Activated gamma-delta T cell treated with Interleukin-2 at 50 U/mL for 16 hours (primary cell): ENCODE results near the gene GPC3.
"Not testable (repeated sequence)": the region's sequence is repeated elsewhere in the genome, so short reads cannot be mapped to it uniquely, and the experiment has no call there.

Experiments
- DNase-seq: peaks from one replicate; pipeline ENCODE4 v3.0.0-alpha.2; 2020

GPC3 gene

DNA sequence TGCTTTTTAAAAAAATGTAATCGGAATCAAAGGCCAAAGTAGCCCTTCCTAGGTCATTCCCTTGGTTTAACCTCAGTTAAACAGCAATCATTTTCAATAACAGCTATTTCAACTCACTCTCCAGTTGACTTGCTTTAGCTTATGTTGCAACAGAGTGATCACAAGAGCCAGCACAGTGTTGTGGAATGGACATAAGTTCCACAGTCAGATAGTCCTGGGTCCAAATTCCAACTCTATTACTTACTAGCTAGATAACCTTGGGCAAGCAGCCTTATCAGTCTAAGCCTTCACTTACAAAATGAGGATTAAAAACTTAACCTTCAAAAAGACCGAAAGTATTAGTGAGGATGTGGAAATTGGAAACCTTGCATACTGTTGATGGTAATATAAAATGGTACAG lies 9.2 kb upstream of the GPC3 start:
- DNase-seq = no peak

DNA sequence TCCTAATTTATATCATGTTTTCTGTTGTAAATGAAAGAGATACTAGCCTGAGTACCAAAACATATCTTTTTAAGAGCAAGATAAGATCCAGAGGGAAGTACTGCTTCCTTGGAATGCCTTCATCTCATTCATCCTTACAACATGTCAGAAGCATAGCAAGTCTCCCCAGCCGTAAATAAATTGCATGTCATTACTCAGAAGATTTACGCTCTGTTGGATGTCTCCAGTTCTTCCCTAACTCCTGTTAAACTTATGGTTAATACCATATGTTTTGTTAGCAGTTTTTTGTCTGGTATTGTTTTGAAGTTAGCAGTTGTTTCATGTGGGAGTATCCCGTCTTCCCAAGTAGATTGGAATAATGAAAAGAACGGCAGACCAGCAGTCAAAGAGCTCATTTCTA lies 7.5 kb upstream of the GPC3 start:
- no peak for DNase-seq

DNA sequence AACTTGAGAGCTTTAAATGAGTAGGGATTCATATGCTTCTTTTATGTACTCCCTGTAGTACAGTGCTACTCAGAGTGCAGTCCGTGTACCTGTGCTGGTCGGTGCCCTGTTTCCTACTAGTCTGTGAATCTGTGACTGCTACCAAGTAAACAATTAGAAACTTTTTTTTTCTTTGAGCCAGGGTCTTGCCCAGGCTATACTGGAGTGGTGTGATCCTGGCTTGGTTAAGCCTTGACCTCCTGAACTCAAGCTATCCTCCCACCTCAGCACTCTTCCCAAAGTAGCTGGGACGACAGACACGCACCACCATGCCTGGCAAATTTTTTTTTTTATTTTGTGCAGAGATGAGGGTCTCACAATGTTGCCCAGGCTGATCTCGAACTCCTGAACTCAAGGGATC lies 6.4 kb upstream of the GPC3 start:
- DNase-seq = no peak

DNA sequence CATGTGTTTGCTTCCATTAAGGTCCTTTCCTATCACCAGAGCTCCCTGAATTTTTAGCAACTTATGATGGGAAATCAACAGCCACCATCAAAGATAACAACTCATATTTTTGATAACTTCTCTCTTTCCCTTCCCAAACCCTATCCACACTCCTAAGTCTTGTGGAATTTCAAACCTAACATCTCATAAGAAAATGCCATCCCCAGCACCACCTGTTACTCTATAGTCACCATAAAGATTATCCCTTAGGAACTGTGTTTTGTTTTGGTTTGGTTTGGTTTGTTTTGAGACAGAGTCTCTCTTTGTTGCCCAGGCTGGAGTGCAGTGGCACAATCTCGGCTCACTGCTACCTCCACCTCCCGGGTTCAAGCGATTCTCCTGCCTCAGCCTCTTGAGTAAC lies 5.7 kb upstream of the GPC3 start:
- DNase-seq = not testable (repeated sequence)

GRCh38 chrX:133989993-133990392 lies 4.6 kb upstream of the GPC3 start:
- DNase-seq = no peak

DNA sequence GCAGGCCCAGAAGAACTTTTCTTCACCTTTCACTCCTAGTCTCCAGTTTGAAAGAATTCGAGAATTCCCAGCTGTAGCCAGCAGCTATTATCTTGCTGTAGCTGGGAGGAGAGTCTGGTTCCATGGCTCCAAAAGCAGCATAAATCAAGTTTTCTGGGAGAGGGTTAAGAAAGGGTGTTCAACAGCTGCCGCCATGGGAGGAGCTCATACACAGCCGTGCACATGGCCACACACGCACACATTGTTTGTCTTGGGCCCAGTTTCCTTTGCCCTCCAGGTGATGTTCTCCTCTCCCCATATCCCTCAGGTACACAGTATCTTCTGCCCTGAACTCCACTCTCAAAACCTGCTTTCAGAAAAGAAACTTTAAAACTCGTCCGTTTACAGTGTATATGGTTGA lies 4.1 kb upstream of the GPC3 start:
- DNase-seq = no peak

DNA sequence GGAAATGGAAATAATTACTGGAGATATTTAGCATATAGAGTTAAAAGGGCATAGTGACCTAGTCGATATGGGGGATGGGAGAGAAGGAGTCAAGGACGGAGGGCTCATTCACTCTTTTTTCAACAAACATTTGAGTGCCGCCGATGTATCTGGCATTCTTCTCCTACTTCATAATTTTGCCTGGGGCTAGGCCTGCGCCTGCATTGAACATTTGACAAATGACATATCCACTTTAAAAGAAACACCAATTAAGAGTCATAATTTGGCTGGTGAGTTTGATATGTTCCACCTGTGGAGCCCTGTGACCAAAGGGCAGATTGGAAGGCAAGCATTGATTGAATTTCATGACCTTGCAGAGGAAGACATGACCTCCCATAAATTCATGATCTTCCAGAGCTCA lies 2.6 kb upstream of the GPC3 start:
- no peak for DNase-seq

DNA sequence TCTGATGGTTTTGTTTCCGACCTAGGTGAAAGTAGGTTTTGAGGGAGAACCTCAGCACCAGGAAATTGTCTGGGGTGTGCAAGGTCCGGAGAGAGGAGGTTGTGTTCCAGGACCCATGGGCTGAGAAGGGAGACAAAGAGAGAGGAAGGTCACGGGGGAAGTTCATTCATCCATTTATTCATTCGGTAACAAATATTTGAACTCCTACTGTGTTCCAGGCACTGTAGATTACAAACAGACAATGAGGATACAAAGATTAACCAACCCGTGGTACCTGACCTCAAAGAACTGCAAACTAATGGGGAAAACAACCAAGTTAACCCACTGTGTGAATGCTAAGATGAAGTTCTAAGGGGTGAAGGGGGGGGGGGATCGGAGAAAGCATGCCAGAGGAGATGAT lies 1.8 kb upstream of the GPC3 start:
- no peak for DNase-seq

GRCh38 chrX:133985967-133986683 lies 731 bp upstream of the GPC3 start:
- no peak for DNase-seq

- DNase-seq = no peak
Observed at GRCh38 chrX:133984857-133985163, 584 bp downstream of the GPC3 start.

- DNase-seq = no peak
Observed at GRCh38 chrX:133983974-133984845, 1.2 kb downstream of the GPC3 start.

DNA sequence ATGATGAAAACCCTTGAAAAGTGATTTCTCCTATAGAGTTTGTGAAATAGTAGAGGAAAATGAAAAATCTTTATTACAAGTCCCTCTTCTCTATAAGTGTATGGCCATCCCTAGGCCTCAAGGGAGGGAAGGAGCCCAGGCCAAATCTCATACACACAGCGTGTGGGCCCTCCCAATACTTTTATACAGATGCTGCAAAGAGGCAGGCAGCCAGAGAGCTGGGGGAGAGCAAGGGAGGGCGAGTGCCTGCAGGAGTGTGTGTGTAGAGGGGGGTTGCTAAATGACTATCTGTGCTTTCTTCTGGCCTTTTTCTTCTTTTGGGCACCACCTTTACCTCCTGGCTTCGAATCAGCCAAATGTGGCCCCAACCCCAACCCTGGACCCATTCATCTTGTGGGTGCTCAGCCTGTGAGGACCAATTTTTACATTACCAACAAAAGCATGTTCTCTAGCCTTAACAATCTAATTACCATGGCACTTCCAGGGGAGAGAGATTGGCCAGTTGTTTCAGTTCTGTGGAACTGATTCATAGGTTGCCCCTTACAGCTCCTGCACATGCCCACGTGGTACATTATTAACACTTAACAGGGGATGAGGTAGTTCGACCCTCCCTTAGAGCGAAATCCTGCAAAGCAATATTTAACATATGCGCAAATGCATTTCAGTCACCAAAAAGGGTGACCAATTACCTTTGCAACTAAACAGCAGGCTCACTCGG lies 2.0 kb downstream of the GPC3 start:
- no peak for DNase-seq

- no peak for DNase-seq
Observed at GRCh38 chrX:133981924-133982323, 3.5 kb downstream of the GPC3 start.

DNA sequence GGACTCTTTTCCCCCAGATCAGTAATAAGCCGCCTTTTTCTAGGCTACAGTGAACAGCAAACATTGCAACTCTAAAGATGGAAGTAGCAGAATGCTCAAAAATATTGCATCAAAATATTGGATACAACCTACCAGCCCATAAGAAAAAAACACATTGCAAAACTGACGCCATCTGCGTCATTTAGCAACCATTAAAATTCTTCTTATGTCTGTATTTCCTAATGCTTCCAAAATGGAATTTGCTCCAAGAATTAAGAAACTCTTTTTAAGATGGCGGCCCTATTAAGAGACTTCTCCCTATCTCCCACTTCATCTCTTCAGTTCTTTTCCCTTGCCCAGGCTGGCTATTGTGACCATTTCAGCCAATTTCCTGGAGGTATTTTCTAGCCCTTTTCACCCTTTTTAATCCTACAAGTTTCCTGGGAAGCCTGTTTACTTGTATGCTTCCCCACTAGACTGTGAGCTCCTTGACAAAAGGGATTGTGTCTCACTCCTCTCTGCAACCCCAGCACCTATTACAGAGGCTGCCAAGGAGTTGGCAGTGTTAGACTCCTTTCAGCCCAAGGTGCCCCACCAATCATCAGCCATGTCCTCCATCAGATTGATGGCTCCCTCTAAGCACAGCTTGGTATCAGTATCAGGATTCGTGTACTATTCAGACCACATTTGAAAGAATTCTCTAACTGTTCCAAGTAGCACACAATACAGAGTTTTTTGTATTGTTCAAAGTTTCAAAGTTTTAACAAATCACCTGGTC lies 4.4 kb downstream of the GPC3 start:
- no peak for DNase-seq

DNA sequence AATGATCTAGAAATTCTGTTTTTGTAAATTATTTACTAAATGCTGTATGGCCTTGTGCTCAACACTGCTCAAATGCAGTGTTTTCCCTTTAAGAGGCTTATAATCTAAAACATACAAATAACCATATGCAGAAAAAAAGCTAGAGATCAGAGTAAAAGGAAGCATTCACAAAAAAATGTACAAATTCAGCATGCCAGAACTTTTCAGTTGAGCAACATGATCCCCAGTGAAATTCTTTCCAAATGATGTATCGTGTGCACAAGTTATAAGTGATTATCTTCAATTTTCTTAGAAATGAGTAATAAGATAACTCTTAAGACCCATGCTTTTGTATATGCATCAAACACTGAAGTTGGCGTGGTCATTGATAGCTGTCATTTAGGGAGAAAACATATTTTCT lies 5.0 kb downstream of the GPC3 start:
- DNase-seq = no peak

- DNase-seq = no peak
Observed at GRCh38 chrX:133979641-133980230, 5.7 kb downstream of the GPC3 start.

DNA sequence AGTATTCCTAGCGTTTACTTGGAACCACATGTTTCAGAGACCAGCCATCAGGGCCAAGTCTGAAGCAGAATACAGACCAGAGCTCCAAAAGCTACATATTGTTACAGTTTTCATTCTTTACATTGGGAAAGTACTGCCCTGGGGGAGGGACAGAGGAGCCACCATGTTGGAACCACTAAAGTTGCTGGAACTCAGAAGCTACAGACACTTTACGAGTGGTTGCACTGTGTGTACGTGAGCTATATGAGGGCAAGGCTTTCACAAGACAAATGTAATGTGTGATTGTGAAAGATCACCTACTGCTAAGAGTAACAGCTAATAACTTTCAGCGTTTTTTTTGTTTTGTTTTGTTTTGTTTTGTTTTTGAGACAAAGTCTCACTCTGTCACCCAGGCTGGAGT lies 11.7 kb downstream of the GPC3 start:
- DNase-seq = no peak

DNA sequence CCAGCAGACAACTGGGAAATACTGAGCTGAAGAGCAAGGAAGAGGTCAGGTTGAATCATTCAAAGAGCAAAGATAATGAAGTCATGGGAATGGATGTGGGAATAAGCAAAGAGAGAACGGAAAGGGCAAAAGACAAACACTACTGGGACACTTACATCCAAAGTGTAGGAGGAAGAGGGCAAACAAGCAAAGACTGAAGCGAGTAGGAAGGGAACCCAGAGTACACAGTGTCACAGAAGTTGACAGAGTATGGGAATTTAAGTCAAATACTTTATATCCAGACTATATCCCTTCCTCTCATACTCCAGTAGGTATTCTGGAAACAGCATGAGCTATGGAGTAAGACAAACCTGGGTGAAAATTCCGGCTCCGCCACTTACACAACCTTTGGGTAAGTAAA lies 12.5 kb downstream of the GPC3 start:
- no peak for DNase-seq

DNA sequence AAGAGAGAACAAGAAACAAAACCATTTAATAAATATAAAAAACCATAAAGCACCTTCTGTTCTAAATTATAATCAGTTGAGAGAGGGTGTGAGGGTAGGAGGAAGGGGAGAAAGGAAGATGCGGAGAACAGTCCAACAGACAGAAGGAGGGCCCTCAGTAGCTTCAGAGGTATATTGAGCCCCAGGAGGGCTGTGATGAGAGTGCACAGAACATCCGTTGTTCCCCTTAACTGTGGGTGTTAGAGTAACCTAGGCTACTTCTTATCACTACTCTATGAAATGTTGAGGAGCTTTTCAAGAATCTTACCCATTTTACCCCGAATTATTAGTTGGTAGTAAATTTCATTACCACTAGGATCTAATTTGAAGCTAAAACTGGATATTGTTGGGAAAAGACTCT lies 13.8 kb downstream of the GPC3 start:
- no peak for DNase-seq

- DNase-seq = no peak
Observed at GRCh38 chrX:133970076-133970475, 15.3 kb downstream of the GPC3 start.

DNA sequence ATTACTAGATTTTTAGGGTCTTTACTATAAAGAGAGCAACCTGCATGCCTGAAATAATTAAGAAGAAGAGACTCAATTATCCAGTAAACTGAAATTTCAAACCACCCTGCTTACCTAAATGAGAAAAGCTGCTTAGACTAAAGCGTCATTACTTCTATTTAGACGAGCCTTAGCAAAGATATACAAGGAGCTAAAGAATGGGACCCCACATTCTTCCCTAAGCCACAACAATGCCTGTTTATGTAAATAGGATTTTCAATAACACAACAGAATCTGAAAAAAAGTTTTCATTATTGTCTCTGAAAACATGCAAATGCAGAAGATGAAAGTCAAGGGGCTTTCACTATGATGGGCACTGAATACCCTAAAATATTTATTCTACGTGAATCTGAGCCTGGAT lies 16.2 kb downstream of the GPC3 start:
- no peak for DNase-seq

DNA sequence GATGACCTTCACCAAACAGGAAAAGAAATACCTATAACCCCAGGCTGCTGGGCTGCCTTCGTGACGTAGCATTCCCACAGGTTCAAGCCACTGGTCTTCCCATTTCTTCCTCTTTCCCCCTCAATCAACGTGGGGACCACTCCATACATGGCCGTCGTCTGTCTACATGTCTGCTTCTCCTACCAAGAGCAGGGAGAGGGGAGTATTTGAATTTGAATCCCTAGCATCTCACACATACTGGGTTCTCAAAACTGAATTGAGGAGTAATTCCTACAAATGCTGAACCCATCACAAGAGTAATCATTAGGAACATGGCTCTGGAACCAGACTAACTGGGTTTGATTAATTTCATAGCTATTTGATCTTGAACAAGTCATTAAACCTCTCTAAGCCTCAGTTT lies 17.3 kb downstream of the GPC3 start:
- no peak for DNase-seq

- DNase-seq = no peak
Observed at GRCh38 chrX:133966199-133966598, 19.2 kb downstream of the GPC3 start.
